HG03025 (cell line): ENCODE results near the gene DOK1.

Experiments
- ATAC-seq: cut with Tn5 transposase; IDR thresholded peaks from one replicate; pipeline ENCODE4 v1.9.1; 2021; ENCODE audit warnings: mild to moderate bottlenecking, moderate library complexity; ENCODE audit not compliant: unreplicated experiment, low FRiP score

The DOK1 gene

GRCh38 chr2:74593826-74594772, 39.6 kb downstream of the DOK1 start:
- ATAC-seq: no peak

GRCh38 chr2:74596584-74596983, 42.1 kb downstream of the DOK1 start:
- no peak for ATAC-seq

GRCh38 chr2:74597410-74597809, 42.9 kb downstream of the DOK1 start:
- no peak for ATAC-seq

- ATAC-seq: no peak
Measured at GRCh38 chr2:74599676-74600075, 45.2 kb downstream of the DOK1 start.

GRCh38 chr2:74602586-74603281, 48.2 kb downstream of the DOK1 start:
- no peak for ATAC-seq

- ATAC-seq: no peak
Measured at GRCh38 chr2:74603282-74604000, 48.9 kb downstream of the DOK1 start.

- no peak for ATAC-seq
Measured at GRCh38 chr2:74606927-74607326, 52.4 kb downstream of the DOK1 start.
